ENCODE data around the gene C1orf141. TPM values are rescaled to one million over a fixed set of nuclear protein-coding genes. Genes with fewer than 3 reads are reported as not detected.

C1orf141 gene
- total RNA-seq, 1 donor from 2014 or later = not detected

DNA sequence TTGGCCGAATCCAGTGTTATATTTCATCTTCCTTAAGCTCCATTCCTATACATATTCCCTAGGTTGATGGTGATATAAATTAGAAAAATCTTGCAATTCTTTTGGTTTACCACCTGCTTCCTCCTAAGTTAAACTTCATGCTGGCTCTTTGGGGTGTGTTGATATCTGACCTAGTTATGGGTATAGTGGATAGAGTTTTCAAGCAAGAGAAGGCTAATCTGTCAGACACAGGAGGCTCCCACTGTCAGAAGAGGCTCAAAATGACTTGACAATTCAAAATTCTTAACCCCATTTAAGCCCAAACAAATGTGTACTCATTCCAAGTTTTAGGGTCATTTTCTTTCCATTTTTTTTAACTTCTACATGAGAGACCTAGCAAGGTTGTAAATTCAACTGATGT is 72.4 kb downstream of the C1orf141 start:
- intact Hi-C loops (cut with micrococcal nuclease) = no loop called here

DNA sequence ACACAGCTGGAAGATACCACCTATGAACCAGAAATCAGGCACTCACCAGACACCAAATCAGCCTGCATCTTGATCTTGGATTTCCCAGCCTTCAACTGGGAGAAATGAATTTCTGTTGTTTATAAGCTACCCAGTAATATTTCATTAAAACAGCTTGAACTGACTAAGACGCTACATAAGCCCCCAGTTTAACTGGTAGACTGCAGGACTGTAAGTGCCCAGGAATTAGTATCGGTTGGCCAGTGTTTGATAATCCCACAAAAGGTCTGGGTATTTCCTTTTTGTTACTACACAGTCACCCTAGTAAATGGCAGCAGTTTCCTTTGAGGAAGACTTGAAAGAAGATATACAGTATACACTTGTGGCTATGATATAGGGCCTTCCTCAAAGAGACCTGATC is 73.5 kb downstream of the C1orf141 start:
- no peak overlapping the region for H3K27ac Mint-ChIP-seq
- intact Hi-C loops (cut with micrococcal nuclease) = no loop called here
- no peaks in the 10 kb centered on the region for H3K27me3 Mint-ChIP-seq
- ChIA-PET POLR2A (no interaction called here), CTCF (no interaction called here)
- no peaks in the 10 kb centered on the region for H3K4me1 Mint-ChIP-seq
- H3K36me3 Mint-ChIP-seq (ENCODE audit: low read depth) = no peaks in the 10 kb centered on the region
- H3K4me3 Mint-ChIP-seq = no peak overlapping the region
- no peak for TF ChIP-seq CTCF (IDR thresholded peaks at IDR 0.05)
- ATAC-seq (ENCODE audit: low read depth) (no peak), DNase-seq (no peak)
- no peaks in the 10 kb centered on the region for H3K9me3 Mint-ChIP-seq

More for the DNA sequence above, 72.4 kb downstream of the C1orf141 start:
- Mint-ChIP-seq H3K4me3 (no peak overlapping the region), H3K27ac (no peak overlapping the region), H3K9me3 (peaks cover 8% of the 10 kb centered on the region), H3K4me1 (no peaks in the 10 kb centered on the region), H3K27me3 (no peaks in the 10 kb centered on the region), H3K36me3 (ENCODE audit: low read depth) (peaks cover 3% of the 10 kb centered on the region)
- DNase-seq (no peak), ATAC-seq (ENCODE audit: low read depth) (no peak)
- POLR2A ChIA-PET = no interaction called here
- TF ChIP-seq CTCF (IDR thresholded peaks at IDR 0.05) = no peak
- CTCF ChIA-PET = no interaction called here

DNA sequence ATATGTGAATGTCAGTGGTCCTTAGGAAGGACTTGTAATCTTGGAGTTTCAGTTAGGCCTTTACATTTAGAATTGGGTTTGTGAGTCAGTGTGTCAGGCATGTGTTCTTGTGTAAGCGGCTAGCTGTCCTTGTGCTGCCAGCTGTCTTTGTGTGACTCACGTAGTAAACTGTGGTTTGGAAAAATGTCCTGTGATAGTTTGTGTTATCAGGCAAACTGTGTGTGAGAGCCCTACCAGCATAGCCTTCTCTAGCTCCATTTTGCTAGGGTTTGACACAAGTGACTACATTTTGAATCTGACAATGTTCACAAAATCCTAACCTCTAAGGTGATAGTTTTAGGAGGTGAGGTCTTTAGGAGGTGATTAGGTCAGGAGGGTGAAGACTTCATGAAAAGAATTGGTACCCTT is 74.0 kb downstream of the C1orf141 start:
- DNase-seq (no peak), ATAC-seq (ENCODE audit: low read depth) (no peak)
- Mint-ChIP-seq H3K4me1 (no peaks in the 10 kb centered on the region), H3K27ac (no peak overlapping the region), H3K36me3 (ENCODE audit: low read depth) (no peaks in the 10 kb centered on the region), H3K4me3 (no peak overlapping the region), H3K9me3 (no peaks in the 10 kb centered on the region), H3K27me3 (no peaks in the 10 kb centered on the region)
- TF ChIP-seq CTCF (IDR thresholded peaks at IDR 0.05) = no peak
- CTCF ChIA-PET = no interaction called here
- POLR2A ChIA-PET = no interaction called here
- intact Hi-C loops (cut with micrococcal nuclease) = no loop called here

DNA sequence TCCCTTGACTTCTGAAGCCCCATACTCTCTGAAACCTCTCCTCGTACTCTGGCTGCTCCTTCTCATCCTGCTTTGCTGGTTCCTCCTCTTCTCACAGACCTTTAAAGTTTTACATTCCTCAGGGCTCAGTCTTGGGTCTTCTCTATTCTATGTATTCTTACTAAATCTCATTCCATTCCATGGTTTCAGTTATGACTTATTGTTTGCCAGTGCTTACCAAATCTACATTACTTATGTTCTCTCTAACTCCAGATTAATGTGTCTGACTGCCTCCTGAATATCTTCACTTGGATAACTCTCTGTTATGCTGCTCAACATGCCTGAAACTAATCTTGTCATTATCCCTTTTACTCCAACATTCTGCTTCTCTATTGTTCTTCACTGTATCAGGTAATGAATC is 75.4 kb downstream of the C1orf141 start:
- Mint-ChIP-seq H3K27me3 (no peaks in the 10 kb centered on the region), H3K4me1 (peaks cover 4% of the 10 kb centered on the region), H3K27ac (no peak overlapping the region), H3K4me3 (no peak overlapping the region), H3K9me3 (no peaks in the 10 kb centered on the region), H3K36me3 (ENCODE audit: low read depth) (no peaks in the 10 kb centered on the region)
- POLR2A ChIA-PET = interaction anchor here (0.6 kb wide), 2 partner anchors 129 to 204 kb away, joined by 3 read pairs; no protein-coding TSS in a partner anchor
- intact Hi-C loops (cut with micrococcal nuclease) = loop anchor here (10.0 kb wide), 1 partner anchor 625 kb away; the partner anchor contains the start of gene GADD45A
- CTCF ChIA-PET = no interaction called here
- TF ChIP-seq CTCF (IDR thresholded peaks at IDR 0.05) = no peak
- no peak for ATAC-seq (ENCODE audit: low read depth)
- no peak for DNase-seq

DNA sequence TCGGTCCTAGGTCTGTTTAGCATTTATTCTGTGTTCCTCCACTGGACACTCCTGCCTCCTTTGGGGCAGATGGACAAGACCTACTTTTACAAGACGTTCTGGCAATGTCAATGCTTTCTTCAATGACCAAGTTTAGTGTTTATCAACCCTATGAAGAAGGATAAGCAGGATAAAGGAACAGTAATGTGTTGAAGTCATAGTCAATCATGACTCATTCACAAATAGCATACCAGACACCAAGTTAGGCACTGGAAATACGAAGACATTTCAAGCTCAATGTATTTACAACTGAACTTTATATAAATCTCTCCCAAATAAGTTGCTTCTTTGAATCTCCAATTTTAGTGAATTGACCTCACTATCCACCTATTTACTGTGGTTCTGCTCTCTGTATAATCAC is 76.0 kb downstream of the C1orf141 start:
- no peaks in the 10 kb centered on the region for H3K27me3 Mint-ChIP-seq
- CTCF ChIA-PET = no interaction called here
- no peak for ATAC-seq (ENCODE audit: low read depth)
- no peak overlapping the region for H3K4me3 Mint-ChIP-seq
- POLR2A ChIA-PET = interaction anchor here (0.6 kb wide), 2 partner anchors 129 to 204 kb away, joined by 3 read pairs; no protein-coding TSS in a partner anchor
- no peak for DNase-seq
- no peak overlapping the region for H3K27ac Mint-ChIP-seq
- intact Hi-C loops (cut with micrococcal nuclease) = loop anchor here (10.0 kb wide), 1 partner anchor 626 kb away; the partner anchor contains the start of gene GADD45A
- H3K4me1 Mint-ChIP-seq = peaks cover 6% of the 10 kb centered on the region
- H3K9me3 Mint-ChIP-seq = no peaks in the 10 kb centered on the region
- TF ChIP-seq CTCF (IDR thresholded peaks at IDR 0.05) = no peak
- peaks cover under 1% of the 10 kb centered on the region for H3K36me3 Mint-ChIP-seq (ENCODE audit: low read depth)
